Transverse colon (tissue), 4 donors: Measurements from ENCODE around the gene KCNV2. TPM values are rescaled to one million over a fixed set of nuclear protein-coding genes. Genes with fewer than 3 reads are reported as not detected.

ENCODE experiments used
- DNase-seq: peaks from one replicate; pipeline ENCODE4 v3.0.0-alpha.2; 2019
- H3K27ac ChIP-seq, 4 donors: fragments of 200-600 bp; sonication (generic); 2 replicates each; pipeline ENCODE4 v1.5.1; 2016 to 2018; ENCODE audit warnings: inconsistent platforms in 4 of 4
- H3K27me3 ChIP-seq: fragments of 200-600 bp; sonication (generic); 2 replicates; pipeline ENCODE4 v1.5.1; 2017; ENCODE audit warnings: inconsistent platforms
- H3K36me3 ChIP-seq, 4 donors: fragments of 200-600 bp; sonication (generic); 2 replicates each; pipeline ENCODE4 v1.5.1; 2017 to 2019; ENCODE audit warnings: inconsistent platforms in 4 of 4
- H3K4me1 ChIP-seq, 4 donors: fragments of 200-600 bp; sonication (generic); 2 replicates each; pipeline ENCODE4 v1.5.1; 2017 to 2020; ENCODE audit warnings: inconsistent platforms in 4 of 4
- H3K4me3 ChIP-seq, 4 donors: fragments of 200-600 bp; sonication (generic); 1 replicate in 1 of 4; 2 replicates in 3 of 4; pipeline versions ENCODE4 v1.5.1 to v1.6.1; 2017 to 2019; ENCODE audit warnings: inconsistent platforms in 4 of 4
- H3K9me3 ChIP-seq, 2 donors: fragments of 200-600 bp; sonication (generic); 2 replicates each; pipeline ENCODE4 v1.5.1; 2017 to 2019; ENCODE audit warnings: inconsistent platforms in 2 of 2
- EP300 ChIP-seq: sonication (generic); formaldehyde crosslinking; IDR thresholded peaks from one replicate; pipeline ENCODE4 v1.6.1; 2017; ENCODE audit warnings: antibody characterized with exemption, low read depth
- POLR2A ChIP-seq: fragments of 450-650 bp; IDR thresholded peaks from one replicate; pipeline ENCODE4 v1.6.1; 2016; ENCODE audit warnings: antibody characterized with exemption, mild to moderate bottlenecking, moderate library complexity
- POLR2AphosphoS5 ChIP-seq, 3 donors: sonication (generic); formaldehyde crosslinking; IDR thresholded peaks; one replicate each; pipeline ENCODE4 v1.6.1; 2016; ENCODE audit warnings: antibody characterized with exemption in 3 of 3
- WGBS, 2 donors: methylation state at CpG; one replicate each; pipeline ENCODE4 v1.1.5; 2018; ENCODE audit warnings: low coverage in 1 of 2; 5-methylcytosine and 5-hydroxymethylcytosine counted together
- in situ Hi-C, 4 donors: fragments of 200-750 bp; cut with MboI; loops; one replicate each; pipeline versions ENCODE4 v1.15.0 to v1.15.1; 2017; ENCODE audit warnings: low sequenced_read_pairs in 3 of 4, low pct_ligation_motif_present in 1 of 4, low pct_unique_long_range_greater_than_20kb in 1 of 4
- intact Hi-C: fragments of 100-400 bp; cut with DNase I; formaldehyde crosslinking; loops from one replicate; pipeline ENCODE4 v1.15.1; 2023; ENCODE audit warnings: low total_unique reads
- total RNA-seq, 4 donors: library from RNA; depleted of rRNA; stranded (reverse); fragments of >200 nt; gene quantifications; one replicate each; pipeline ENCODE4 v1.1.0, GENCODE V29; 2016
- TF ChIP-seq, protein P1 (sequence below), 5 experiments: fragments of 200-600 bp in 3 of 5; fragments of 450-650 bp in 2 of 5; sonication (generic) in 3 of 5; IDR thresholded peaks; 1 replicate in 2 of 5; 2 replicates in 3 of 5; pipeline ENCODE4 v1.5.1; 2016 to 2017; ENCODE audit warnings: antibody characterized with exemption in 5 of 5, inconsistent platforms in 3 of 5, mild to moderate bottlenecking in 2 of 5, moderate library complexity in 1 of 5

KCNV2 gene
- total RNA-seq, 4 donors from 2014 or later, result not detected

DNA sequence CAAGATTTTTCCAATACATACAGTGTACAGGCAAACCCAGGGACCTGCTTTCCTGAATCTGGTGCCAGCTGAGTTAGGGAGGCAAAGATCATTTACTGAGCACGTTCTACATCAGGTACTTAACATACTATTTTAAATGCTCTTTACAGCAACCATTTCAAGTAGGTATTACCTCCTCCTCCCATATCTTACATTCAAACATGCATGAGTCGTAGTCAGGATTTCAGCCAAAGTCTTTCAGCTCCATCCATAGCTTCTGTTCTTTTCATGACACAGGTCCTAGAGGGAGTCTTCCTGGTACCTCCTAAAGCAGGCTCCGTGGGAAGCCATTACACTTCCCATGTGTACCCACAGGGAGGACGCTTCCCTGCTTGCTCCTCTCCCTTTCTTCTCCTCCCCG lies 11.7 kb downstream of the KCNV2 start:
- WGBS, 2 donors, result 76 to 86% methylated on average over 4 to 5 of the region's 5 CpGs
- H3K27ac ChIP-seq, result no peak overlapping the region
- no peaks in the 10 kb centered on the region for H3K36me3 ChIP-seq
- TF ChIP-seq, protein P1, sequence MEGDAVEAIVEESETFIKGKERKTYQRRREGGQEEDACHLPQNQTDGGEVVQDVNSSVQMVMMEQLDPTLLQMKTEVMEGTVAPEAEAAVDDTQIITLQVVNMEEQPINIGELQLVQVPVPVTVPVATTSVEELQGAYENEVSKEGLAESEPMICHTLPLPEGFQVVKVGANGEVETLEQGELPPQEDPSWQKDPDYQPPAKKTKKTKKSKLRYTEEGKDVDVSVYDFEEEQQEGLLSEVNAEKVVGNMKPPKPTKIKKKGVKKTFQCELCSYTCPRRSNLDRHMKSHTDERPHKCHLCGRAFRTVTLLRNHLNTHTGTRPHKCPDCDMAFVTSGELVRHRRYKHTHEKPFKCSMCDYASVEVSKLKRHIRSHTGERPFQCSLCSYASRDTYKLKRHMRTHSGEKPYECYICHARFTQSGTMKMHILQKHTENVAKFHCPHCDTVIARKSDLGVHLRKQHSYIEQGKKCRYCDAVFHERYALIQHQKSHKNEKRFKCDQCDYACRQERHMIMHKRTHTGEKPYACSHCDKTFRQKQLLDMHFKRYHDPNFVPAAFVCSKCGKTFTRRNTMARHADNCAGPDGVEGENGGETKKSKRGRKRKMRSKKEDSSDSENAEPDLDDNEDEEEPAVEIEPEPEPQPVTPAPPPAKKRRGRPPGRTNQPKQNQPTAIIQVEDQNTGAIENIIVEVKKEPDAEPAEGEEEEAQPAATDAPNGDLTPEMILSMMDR (IDR thresholded peaks at IDR 0.05), result no peak
- no peak for TF ChIP-seq POLR2A
- no peak for TF ChIP-seq POLR2AphosphoS5 (IDR thresholded peaks at IDR 0.05)
- no peak for TF ChIP-seq EP300
- in situ Hi-C loops, result no loop called here
- peaks cover 0 to 7% (median 0%) of the 10 kb centered on the region in 4 donors for H3K4me1 ChIP-seq
- intact Hi-C loops, result no loop called here
- no peaks in the 10 kb centered on the region for H3K27me3 ChIP-seq
- no peak for DNase-seq
- H3K9me3 ChIP-seq, result no peaks in the 10 kb centered on the region
- H3K4me3 ChIP-seq, result no peak overlapping the region

DNA sequence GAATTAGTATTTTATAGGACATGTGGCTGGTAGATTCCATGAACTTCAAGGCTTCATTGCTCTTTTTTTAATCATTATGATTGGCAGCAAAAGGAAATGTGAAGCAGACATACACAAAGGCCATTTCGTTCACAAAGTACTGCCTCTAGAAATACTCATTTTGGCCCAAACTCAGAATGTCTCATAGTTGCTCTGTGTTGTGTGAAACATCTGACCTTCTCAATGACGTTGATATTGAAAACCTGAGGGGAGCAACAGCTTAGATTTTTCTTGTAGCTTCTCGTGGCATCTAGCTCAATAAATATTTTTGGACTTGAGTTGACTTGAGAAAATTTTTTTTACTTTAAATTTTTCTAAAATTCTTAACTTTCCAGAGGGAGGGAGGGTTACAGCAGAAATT lies 12.4 kb downstream of the KCNV2 start:
- Histone ChIP-seq H3K27me3 (no peaks in the 10 kb centered on the region), H3K4me1 (peaks cover 0 to 7% (median 0%) of the 10 kb centered on the region in 4 donors), H3K36me3 (no peaks in the 10 kb centered on the region), H3K27ac (no peak overlapping the region), H3K4me3 (no peak overlapping the region), H3K9me3 (no peaks in the 10 kb centered on the region)
- in situ Hi-C loops (no loop called here), intact Hi-C loops (no loop called here)
- TF ChIP-seq POLR2AphosphoS5 (IDR thresholded peaks at IDR 0.05), result no peak
- TF ChIP-seq EP300, result no peak
- no peak for TF ChIP-seq POLR2A
- TF ChIP-seq, protein P1 (IDR thresholded peaks at IDR 0.05), result no peak
- 77 to 83% methylated on average over 3 of the region's 3 CpGs for WGBS, 2 donors
- DNase-seq, result no peak

DNA sequence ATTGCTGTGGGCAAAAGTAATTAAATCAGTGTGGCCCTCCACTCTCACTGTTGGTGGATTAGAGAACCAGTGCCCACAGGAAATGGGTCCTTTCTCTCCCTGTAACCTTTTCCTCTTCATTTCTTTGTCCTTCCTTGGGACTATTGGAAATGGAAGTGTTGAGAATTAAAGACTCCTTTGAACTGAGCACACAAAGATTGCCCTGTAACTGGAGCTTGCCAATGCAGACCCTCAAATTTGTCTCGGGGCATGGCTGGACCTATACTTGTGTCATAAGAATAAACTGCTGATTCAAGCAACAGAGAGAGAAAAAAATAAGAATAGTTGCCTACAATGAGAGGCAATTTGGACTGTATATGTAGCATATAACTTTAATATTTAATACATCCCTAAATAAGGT lies 13.7 kb downstream of the KCNV2 start:
- no peak overlapping the region for H3K27ac ChIP-seq
- peaks cover 0 to 7% (median 0%) of the 10 kb centered on the region in 4 donors for H3K4me1 ChIP-seq
- in situ Hi-C loops, result no loop called here
- no peak overlapping the region for H3K4me3 ChIP-seq
- WGBS, 2 donors, result 89 to 100% methylated on average over 1 of the region's 1 CpG
- intact Hi-C loops, result no loop called here
- no peaks in the 10 kb centered on the region for H3K27me3 ChIP-seq
- no peaks in the 10 kb centered on the region for H3K36me3 ChIP-seq
- no peak for DNase-seq
- TF ChIP-seq POLR2A (no peak), EP300 (no peak), POLR2AphosphoS5 (IDR thresholded peaks at IDR 0.05) (no peak)
- TF ChIP-seq, protein P1 (IDR thresholded peaks at IDR 0.05), result no peak
- H3K9me3 ChIP-seq, result no peaks in the 10 kb centered on the region

DNA sequence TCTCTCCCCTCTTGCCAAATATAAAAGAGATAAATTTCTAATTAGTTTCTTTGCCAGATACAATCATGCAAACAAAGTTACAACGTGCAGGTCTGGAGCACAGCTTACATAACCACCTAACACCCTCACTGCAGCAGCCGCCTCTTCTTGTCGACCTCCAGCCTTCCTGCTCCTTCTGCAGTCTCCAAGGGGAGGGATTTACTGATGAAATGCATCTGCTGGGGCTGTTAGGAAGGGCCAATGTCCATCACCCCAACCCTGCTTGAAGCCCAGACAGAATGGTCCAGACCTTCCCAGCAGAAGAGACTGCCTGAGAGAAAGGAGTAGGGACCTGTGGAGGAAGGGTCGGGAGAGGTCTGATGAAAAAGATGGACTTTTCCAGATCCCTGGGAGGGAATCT lies 15.2 kb downstream of the KCNV2 start:
- no peaks in the 10 kb centered on the region for H3K36me3 ChIP-seq
- H3K27ac ChIP-seq, result no peak overlapping the region
- in situ Hi-C loops (no loop called here), intact Hi-C loops (no loop called here)
- TF ChIP-seq, protein P1 (IDR thresholded peaks at IDR 0.05), result no peak
- no peak for TF ChIP-seq POLR2A
- no peak for TF ChIP-seq POLR2AphosphoS5 (IDR thresholded peaks at IDR 0.05)
- no peak for TF ChIP-seq EP300
- peaks cover 0 to 7% (median 0%) of the 10 kb centered on the region in 4 donors for H3K4me1 ChIP-seq
- 75% methylated on average over 4 of the region's 4 CpGs; no CpG with 5 or more reads in 1 of the 2 donors for WGBS, 2 donors
- no peak overlapping the region for H3K4me3 ChIP-seq
- H3K9me3 ChIP-seq, result no peaks in the 10 kb centered on the region
- DNase-seq, result no peak
- no peaks in the 10 kb centered on the region for H3K27me3 ChIP-seq
